Ovary (tissue), 9 donors: ENCODE measurements around the gene JARID2. TPM values are rescaled to one million over a fixed set of nuclear protein-coding genes. Genes with fewer than 3 reads are reported as not detected.

Experiments
- DNase-seq, 5 donors: peaks; one replicate each; pipeline ENCODE4 v3.0.0-alpha.2; 2019 to 2020
- H3K27ac ChIP-seq, 2 donors: fragments of 200-600 bp; one replicate each; pipeline versions ENCODE4 v1.5.1 to v1.8.0; 2019 to 2022
- H3K27me3 ChIP-seq: fragments of 200-600 bp; one replicate; pipeline ENCODE4 v1.8.0; 2022
- H3K36me3 ChIP-seq: fragments of 200-600 bp; sonication (generic); one replicate; pipeline ENCODE4 v1.5.1; 2019
- H3K4me1 ChIP-seq: one replicate; pipeline ENCODE4 v1.8.1; 2013; ENCODE audit warnings: mild to moderate bottlenecking, moderate library complexity; ENCODE audit not compliant: insufficient read depth
- H3K4me3 ChIP-seq: fragments of 200-600 bp; sonication (generic); one replicate; pipeline ENCODE4 v1.5.1; 2017
- H3K9me3 ChIP-seq, 2 donors: fragments of 200-600 bp in 1 of 2; sonication (generic) in 1 of 2; one replicate each; pipeline versions ENCODE4 v1.5.1 to v1.8.1; 2013 to 2019; ENCODE audit warnings: mild to moderate bottlenecking in 1 of 2, moderate library complexity in 1 of 2
- EP300 ChIP-seq: sonication (generic); formaldehyde crosslinking; IDR thresholded peaks from one replicate; pipeline ENCODE4 v1.6.1; 2017; ENCODE audit warnings: antibody characterized with exemption
- POLR2A ChIP-seq: fragments of 450-650 bp; IDR thresholded peaks from one replicate; pipeline ENCODE4 v1.6.1; 2017; ENCODE audit warnings: antibody characterized with exemption, mild to moderate bottlenecking, moderate library complexity
- WGBS, 3 donors: extraction: QIAGEN DNeasy Blood & Tissue Kit in 1 of 3; methylation state at CpG; one replicate each; pipeline versions ENCODE4 v1.1.5 to v1.1.7; 2013 to 2017; 5-methylcytosine and 5-hydroxymethylcytosine counted together
- intact Hi-C, 4 donors: fragments of 100-400 bp; cut with DNase I; formaldehyde crosslinking; loops; one replicate each; pipeline versions ENCODE4 v1.11.0 to v1.15.1; 2022 to 2023
- polyA plus RNA-seq, 2 donors: library from polyadenylated mRNA; stranded (reverse); fragments of 200-250 nt in 1 of 2; fragments of 350-450 nt in 1 of 2; fragmentation: Illumina TruSeq in 1 of 2; extraction: RNeasy Lipid Tissue Mini Kit (QIAGEN cat#74804) in 1 of 2; gene quantifications; one replicate each; pipeline ENCODE4 v1.2.3, GENCODE V29; 2013 to 2014
- total RNA-seq, 7 donors: library from RNA; depleted of rRNA in 2 of 7; stranded (reverse); fragments of >200 nt in 2 of 7; fragmentation: NEBNext Ultra II Directional in 3 of 7; extraction: Animal tissue kit (Norgen Biotek cat#: 25700) in 3 of 7; gene quantifications; one replicate each; pipeline versions ENCODE4 v1.1.0 to v1.2.4, GENCODE V29; 2016 to 2023
- TF ChIP-seq, protein P1 (sequence below), 3 donors: fragments of 450-650 bp in 2 of 3; fragments of 200-600 bp in 1 of 3; IDR thresholded peaks; one replicate each; pipeline versions ENCODE4 v1.5.1 to v1.8.0; 2016 to 2022; ENCODE audit warnings: antibody characterized with exemption in 3 of 3, mild to moderate bottlenecking in 1 of 3
- donor health status: DM: no; HTN: no; CAD: no; lungs with moderate emphysema.
- donor health status: DM: no; HTN: no; CAD: no.
- donor health status: Bipolar disorder and iron deficiency.
- donor health status: DM: yes; HTN: yes; CAD: no.
- donor health status: DM: no; HTN: no; CAD: no.
- donor health status: DM: yes; HTN: yes; CAD: no.

The JARID2 gene
- total and polyA plus RNA-seq, 9 donors: 4.5 to 17.4 (median 8.7) TPM

DNA sequence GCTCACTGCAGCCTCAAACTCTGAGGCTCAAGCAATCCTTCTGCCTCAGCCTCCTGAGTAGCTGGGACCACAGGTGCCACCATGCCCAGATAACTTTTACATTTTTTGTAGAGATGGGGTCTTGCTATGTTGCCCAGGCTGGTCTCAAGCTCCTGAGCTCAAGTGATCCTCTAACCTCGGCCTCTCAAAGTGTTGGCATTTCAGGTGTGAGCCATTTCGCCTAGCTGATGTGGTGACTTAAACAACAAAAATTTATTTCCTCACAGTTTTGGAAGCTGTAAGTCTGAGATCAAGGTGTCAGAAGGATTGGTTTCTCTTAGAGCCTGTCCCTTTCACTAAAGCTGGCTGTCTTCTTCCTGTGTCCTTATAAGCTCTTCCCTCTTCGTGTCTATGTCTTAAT, 15.0 kb upstream of the JARID2 start:
- H3K9me3 ChIP-seq: no peaks in the 10 kb centered on the region
- TF ChIP-seq, protein P1, sequence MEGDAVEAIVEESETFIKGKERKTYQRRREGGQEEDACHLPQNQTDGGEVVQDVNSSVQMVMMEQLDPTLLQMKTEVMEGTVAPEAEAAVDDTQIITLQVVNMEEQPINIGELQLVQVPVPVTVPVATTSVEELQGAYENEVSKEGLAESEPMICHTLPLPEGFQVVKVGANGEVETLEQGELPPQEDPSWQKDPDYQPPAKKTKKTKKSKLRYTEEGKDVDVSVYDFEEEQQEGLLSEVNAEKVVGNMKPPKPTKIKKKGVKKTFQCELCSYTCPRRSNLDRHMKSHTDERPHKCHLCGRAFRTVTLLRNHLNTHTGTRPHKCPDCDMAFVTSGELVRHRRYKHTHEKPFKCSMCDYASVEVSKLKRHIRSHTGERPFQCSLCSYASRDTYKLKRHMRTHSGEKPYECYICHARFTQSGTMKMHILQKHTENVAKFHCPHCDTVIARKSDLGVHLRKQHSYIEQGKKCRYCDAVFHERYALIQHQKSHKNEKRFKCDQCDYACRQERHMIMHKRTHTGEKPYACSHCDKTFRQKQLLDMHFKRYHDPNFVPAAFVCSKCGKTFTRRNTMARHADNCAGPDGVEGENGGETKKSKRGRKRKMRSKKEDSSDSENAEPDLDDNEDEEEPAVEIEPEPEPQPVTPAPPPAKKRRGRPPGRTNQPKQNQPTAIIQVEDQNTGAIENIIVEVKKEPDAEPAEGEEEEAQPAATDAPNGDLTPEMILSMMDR (IDR thresholded peaks at IDR 0.05): no peak
- TF ChIP-seq POLR2A (no peak), EP300 (no peak)
- H3K27ac ChIP-seq: no peak overlapping the region
- intact Hi-C loops: no loop called here
- DNase-seq: no peak
- WGBS, 3 donors: 67 to 75% (median 73%) methylated on average over 3 of the region's 3 CpGs
- H3K27me3 ChIP-seq: no peaks in the 10 kb centered on the region
- H3K4me1 ChIP-seq: no peaks in the 10 kb centered on the region
- no peak overlapping the region for H3K4me3 ChIP-seq
- H3K36me3 ChIP-seq: no peaks in the 10 kb centered on the region

DNA sequence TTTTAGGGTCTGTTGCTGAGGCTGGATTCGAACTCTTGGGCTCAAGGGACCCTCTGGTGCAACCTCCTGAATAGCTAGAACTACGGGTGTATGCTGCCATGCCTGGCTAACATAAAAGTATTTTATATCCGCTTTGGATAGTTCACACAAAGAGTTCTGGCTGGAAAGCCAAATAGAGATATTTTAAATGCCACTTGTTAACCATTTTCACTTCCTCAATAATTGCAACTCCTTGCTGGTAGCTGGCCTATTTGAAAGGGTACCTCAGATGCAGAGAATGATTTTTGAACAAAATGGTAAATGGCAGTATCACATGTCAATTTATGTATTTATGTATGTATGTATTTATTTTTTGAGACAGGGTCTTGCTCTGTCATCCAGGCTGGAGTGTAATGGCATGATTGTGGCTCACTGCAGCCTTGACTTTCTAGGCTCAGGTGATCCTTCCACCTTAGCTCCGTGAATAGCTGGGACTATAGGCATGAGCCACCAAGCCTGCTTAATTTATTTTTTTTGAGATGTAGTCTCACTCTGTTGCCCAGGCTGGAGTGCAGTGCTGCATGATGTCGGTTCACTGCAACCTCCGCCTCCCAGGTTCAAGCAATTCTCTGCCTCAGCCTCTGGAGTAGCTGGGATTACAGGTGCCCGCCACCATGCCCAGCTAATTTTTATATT, 12.9 kb upstream of the JARID2 start:
- DNase-seq: no peak
- Histone ChIP-seq H3K36me3 (no peaks in the 10 kb centered on the region), H3K4me1 (no peaks in the 10 kb centered on the region), H3K27me3 (no peaks in the 10 kb centered on the region), H3K27ac (no peak overlapping the region), H3K4me3 (no peak overlapping the region), H3K9me3 (no peaks in the 10 kb centered on the region)
- 80 to 90% (median 82%) methylated on average over 7 of the region's 7 CpGs for WGBS, 3 donors
- no peak for TF ChIP-seq POLR2A
- TF ChIP-seq, protein P1 (IDR thresholded peaks at IDR 0.05): no peak
- no peak for TF ChIP-seq EP300
- intact Hi-C loops: no loop called here

DNA sequence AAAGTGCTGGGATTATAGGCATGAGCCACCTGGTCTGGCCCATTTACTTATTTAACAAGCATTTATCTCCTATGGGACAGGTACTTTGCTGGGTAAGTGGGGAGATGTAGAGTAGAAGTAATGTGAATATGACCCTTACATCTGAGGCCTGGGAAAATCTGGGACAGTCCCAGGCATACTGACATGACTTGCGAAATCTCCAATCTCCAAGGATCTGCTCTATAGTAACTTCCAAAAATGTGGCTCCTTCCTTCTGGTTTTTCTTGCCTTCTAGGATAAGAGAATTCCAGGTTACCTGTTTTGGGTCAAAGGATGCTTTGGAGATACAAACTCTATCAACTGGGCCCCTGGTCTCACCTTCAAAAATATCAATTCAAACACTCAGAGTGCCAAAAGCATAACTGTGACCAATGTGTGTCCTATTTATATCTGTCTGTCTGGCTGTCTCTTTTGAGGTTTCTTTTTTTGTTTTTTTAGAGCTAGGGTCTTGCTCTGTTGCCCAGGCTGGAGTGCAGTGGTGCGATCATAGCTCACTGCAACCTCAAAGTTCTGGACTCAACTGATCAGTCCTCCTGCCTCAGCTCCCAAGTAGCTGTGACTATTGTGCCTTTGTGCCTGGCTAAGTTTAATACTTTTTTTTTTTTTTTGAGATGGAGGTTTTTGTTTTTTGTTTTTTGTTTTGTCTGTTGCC, 11.7 kb upstream of the JARID2 start:
- Histone ChIP-seq H3K36me3 (no peaks in the 10 kb centered on the region), H3K27me3 (no peaks in the 10 kb centered on the region), H3K4me3 (no peak overlapping the region), H3K27ac (no peak overlapping the region), H3K4me1 (no peaks in the 10 kb centered on the region), H3K9me3 (no peaks in the 10 kb centered on the region)
- intact Hi-C loops: no loop called here
- DNase-seq: no peak
- TF ChIP-seq POLR2A (no peak), EP300 (no peak)
- TF ChIP-seq, protein P1 (IDR thresholded peaks at IDR 0.05): no peak
- WGBS, 3 donors: 92 to 99% (median 94%) methylated on average over 2 of the region's 2 CpGs

DNA sequence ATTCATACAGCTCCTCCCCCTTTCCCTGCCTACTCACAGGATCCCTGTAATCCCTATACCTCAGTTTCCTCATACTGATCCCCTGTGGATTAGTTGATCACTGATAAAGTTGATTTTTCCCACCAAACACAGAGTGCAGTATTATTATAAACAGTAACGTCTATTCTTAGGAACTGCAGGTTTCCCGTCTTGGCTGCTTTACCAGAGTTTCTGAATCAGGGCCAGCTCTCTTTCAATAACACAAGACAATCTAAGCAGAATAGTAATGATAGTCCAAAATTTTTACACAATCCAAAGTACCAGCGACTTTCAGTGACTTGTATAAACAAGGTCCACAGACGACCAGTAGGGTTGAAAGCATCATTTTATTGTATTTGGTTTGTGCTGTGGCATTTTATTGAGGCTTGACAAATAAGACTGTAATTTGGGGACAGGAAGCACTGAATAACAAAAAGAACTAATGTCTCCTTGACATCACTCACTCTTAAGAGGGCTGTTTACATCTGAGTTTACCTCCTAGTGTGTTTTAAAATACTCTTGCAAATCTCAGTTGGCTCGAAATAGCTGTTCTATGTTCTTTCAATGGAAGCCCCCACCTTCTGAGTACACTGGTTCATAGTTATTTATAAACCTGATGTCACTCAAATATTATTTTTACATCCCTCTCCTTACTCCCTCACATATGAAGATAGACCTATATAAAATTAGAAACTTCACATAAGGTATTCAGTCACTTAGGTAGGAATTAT, 6.1 kb upstream of the JARID2 start:
- WGBS, 3 donors: 13 to 19% (median 13%) methylated on average over 5 of the region's 5 CpGs
- no peak for DNase-seq
- no peaks in the 10 kb centered on the region for H3K9me3 ChIP-seq
- H3K27ac ChIP-seq: no peak overlapping the region
- H3K27me3 ChIP-seq: no peaks in the 10 kb centered on the region
- peaks cover 1% of the 10 kb centered on the region for H3K4me1 ChIP-seq
- intact Hi-C loops: loop anchor here in 1 of 4 donors (10.0 kb wide), 2 partner anchors 255 to 1025 kb away; no protein-coding TSS in a partner anchor
- TF ChIP-seq EP300 (no peak), POLR2A (no peak)
- TF ChIP-seq, protein P1 (IDR thresholded peaks at IDR 0.05): no peak
- no peaks in the 10 kb centered on the region for H3K36me3 ChIP-seq
- no peak overlapping the region for H3K4me3 ChIP-seq
